H7 (cell line): ENCODE results near the gene IL2RA. TPM values are rescaled to one million over a fixed set of nuclear protein-coding genes. Genes with fewer than 3 reads are reported as not detected.

Experiments used
- DNase-seq: peaks from one replicate; pipeline ENCODE4 v3.0.0; 2012
- H3K27me3 ChIP-seq: 2 replicates; pipeline ENCODE4 v1.6.0; 2011; ENCODE audit warnings: mild to moderate bottlenecking, low read length; ENCODE audit not compliant: control insufficient read depth, insufficient read depth
- H3K36me3 ChIP-seq: replicated peaks from 2 replicates; pipeline ENCODE4 v1.5.1; 2011; ENCODE audit warnings: low read length; ENCODE audit not compliant: control insufficient read depth, insufficient read depth
- H3K4me3 ChIP-seq: 2 replicates; pipeline ENCODE4 v1.5.1; 2011; ENCODE audit warnings: low read depth, mild to moderate bottlenecking, control low read depth, low read length, moderate library complexity; ENCODE audit not compliant: insufficient read depth
- total RNA-seq: library from RNA; depleted of rRNA; stranded (reverse); fragments of >200 nt; shearing (Covaris generic); gene quantifications from 2 replicates; pipeline ENCODE4 v1.2.3, GENCODE V29; 2014

Gene IL2RA
- total RNA-seq, 1 experiment from 2014 or later, result not detected

DNA sequence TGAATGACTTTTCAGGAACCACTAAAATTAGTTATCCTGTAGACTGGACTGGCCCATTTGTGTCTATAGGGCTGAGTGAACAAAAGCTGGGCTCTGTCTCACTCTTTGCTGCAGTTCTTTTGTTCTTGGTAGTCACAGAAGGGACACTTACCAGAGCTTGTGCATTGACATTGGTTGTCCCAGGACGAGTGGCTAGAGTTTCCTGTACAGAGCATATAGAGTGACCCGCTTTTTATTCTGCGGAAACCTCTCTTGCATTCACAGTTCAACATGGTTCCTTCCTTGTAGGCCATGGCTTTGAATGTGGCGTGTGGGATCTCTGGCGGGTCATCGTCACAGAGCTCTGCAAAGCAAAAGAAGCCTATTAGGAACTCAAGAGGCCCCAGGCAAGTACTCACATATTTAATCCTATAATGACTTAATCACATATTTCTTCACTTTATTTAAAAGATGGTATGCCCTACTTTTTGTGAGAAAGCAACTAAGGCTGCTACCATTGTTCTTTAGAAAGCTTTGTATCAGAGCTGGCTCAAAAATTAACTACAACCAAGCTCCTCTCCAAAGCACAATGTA, 36.4 kb downstream of the IL2RA start:
- Histone ChIP-seq H3K27me3 (no peaks in the 10 kb centered on the region), H3K4me3 (no peak overlapping the region)

DNA sequence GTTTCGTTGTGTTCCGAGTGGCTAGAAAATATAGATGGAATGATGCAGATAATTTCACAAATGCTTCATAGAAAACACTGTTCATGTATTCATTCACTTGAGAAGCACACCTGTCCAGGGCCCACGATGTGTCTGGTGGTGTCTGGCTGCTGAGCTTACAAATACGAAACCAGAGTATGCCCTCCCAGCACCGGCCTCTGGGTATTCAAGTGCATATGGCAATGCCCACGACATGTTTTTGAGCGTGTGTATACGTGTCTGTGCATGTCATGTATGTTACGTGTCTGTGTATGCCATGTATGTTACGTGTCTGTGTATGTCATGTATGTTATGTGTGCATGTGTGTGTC, 37.9 kb downstream of the IL2RA start:
- H3K4me3 ChIP-seq, result no peak overlapping the region
- no peak for DNase-seq
- no peaks in the 10 kb centered on the region for H3K36me3 ChIP-seq
- H3K27me3 ChIP-seq, result no peaks in the 10 kb centered on the region

More for the DNA sequence above, 36.4 kb downstream of the IL2RA start:
- DNase-seq, result no peak
- no peaks in the 10 kb centered on the region for H3K36me3 ChIP-seq

DNA sequence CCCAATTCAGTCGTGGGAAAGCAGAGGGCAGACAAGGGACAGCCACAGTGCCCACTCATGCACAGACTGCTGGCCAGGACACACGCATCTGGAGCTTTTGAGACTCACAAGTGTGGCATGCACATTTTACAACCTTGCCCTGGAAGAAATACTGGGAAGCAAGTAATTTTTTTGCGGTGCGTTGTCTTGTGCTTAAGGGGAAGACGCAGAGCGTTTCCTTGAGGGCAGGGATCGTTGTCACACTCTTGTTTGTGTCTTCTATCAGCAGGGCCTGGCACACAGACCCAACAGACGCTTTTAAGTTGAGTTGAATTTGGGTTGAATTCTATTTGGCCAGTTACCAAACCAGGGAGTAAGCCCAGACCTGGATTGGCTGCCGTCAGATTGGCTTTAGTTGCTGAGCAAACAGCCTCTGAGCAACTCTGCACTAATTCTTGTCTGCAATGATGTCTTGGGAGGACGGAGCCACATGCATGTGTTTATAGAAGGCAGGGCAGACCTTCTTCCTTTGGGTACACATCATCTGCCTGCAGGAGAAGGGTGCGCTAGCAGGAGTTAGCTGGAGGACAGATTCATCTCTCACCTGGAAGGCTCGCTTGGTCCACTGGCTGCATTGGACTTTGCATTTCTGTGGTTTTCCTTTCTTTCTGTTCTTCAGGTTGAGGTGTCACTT, 38.4 kb downstream of the IL2RA start:
- Histone ChIP-seq H3K36me3 (no peaks in the 10 kb centered on the region), H3K27me3 (no peaks in the 10 kb centered on the region), H3K4me3 (no peak overlapping the region)
- DNase-seq, result no peak

DNA sequence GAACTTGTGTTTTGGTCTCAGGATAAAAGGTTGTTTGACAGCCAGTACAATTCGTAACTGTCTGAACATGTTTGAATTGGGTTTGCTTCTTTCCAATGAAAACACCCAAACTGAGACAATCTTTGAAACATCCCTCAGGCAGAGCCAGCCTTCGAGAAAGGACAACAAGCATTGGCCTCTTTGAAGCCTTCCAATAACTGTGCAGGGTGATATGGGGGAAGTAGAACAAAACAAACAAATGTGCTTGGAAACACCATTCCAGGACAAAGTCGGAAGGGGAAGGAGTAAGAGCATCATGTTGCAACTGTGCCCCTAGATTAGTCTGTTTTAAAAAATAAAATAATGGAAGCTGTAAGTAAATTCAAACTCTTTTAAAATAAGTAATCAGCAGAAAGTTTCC, 39.5 kb downstream of the IL2RA start:
- no peaks in the 10 kb centered on the region for H3K27me3 ChIP-seq
- no peak for DNase-seq
- no peaks in the 10 kb centered on the region for H3K36me3 ChIP-seq
- no peak overlapping the region for H3K4me3 ChIP-seq

DNA sequence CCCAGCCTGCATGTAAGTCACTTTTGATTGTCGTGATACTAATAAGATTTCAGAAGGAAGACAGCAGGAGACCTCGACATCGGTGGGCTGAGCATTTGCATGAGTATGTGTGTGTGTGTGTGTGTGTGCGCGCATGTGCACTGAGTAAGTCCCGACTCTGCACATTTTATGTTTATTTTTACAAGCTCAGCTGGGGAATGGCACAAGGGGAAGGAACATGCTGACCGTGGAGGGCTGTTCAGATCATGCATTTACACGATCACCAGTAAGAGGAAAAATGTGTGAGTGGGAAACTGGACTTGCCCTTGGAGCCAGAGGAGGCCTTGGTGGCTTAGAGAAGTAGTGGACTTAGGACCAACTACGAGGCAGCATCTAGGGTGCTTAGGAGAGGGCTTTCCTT, 41.3 kb downstream of the IL2RA start:
- DNase-seq, result no peak
- Histone ChIP-seq H3K4me3 (no peak overlapping the region), H3K36me3 (no peaks in the 10 kb centered on the region), H3K27me3 (no peaks in the 10 kb centered on the region)

DNA sequence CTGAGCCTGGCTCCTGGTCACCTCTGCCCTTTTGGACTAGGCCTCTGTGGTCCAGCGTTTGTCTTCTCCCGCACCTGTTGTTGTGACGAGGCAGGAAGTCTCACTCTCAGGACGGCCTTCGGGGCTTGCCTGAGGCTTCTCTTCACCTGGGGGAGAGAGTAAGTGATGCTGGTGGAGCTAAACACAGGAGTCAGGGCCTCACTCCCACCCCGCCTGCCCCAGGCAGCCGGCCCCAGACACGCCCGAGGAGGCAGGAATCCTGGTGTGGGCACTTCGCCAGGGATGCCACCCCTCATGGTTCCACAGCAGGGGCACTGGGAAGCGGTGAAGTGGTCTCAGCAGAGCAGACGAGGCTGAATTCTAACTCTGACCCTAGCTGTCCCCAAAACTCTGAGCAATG, 42.4 kb downstream of the IL2RA start:
- no peak overlapping the region for H3K4me3 ChIP-seq
- no peaks in the 10 kb centered on the region for H3K27me3 ChIP-seq
- DNase-seq, result no peak
- H3K36me3 ChIP-seq, result no peaks in the 10 kb centered on the region

- Histone ChIP-seq H3K36me3 (no peaks in the 10 kb centered on the region), H3K27me3 (no peaks in the 10 kb centered on the region), H3K4me3 (no peak overlapping the region)
- DNase-seq, result no peak
Observed at GRCh38 chr10:6019010-6019782, 43.0 kb downstream of the IL2RA start.

DNA sequence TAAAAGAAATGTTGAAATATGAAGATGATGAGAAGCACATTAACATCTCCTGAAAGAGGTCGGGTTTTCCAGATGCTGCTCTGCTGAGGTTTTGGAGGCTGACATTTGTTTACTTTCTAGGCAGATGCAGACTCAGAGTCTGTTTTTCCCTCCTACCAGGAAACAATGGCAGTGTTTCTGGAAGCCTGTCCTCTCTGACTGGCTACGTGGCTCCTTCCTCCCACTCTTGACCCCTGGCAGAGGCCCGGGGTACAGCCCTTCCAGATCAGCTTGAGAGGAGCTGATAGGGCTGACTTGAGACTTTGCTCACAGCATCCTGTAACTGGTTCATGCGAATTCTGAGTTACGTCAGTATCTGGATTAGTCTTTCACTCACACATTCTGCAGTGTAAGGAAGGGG, 43.7 kb downstream of the IL2RA start:
- Histone ChIP-seq H3K36me3 (no peaks in the 10 kb centered on the region), H3K4me3 (no peak overlapping the region), H3K27me3 (no peaks in the 10 kb centered on the region)
- DNase-seq, result no peak

DNA sequence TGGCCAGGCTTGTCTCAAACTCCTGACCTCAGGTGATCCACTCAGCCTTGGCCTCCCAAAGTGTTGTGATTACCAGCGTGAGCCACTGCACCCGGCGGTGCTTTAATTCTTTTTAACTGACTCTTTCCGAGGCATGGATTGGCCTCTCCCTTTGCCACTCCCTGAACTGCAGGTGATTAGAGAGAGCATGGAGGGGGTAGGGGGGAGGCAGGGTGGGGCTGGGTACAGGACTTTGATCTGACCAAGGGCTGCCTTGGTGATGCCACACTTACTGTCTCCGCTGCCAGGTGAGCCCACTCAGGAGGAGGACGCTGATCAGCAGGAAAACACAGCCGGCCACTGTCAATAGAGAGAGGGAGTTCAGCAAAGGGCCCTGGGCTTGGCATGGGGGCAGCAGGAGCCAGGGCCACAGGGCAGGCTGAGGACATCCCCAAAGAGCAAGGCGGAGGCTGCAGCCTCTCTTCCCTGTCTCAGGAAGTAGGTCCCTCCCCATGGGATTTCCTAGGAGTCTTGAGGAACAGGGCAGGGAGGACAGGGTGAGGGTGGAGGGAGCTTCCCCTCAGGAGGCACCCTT, 44.3 kb downstream of the IL2RA start:
- no peak for DNase-seq
- Histone ChIP-seq H3K4me3 (no peak overlapping the region), H3K27me3 (no peaks in the 10 kb centered on the region), H3K36me3 (no peaks in the 10 kb centered on the region)

- H3K36me3 ChIP-seq, result no peaks in the 10 kb centered on the region
- H3K4me3 ChIP-seq, result no peak overlapping the region
- DNase-seq, result peak; percentile 65
- no peaks in the 10 kb centered on the region for H3K27me3 ChIP-seq
Observed at GRCh38 chr10:6014241-6014761, 47.9 kb downstream of the IL2RA start.

DNA sequence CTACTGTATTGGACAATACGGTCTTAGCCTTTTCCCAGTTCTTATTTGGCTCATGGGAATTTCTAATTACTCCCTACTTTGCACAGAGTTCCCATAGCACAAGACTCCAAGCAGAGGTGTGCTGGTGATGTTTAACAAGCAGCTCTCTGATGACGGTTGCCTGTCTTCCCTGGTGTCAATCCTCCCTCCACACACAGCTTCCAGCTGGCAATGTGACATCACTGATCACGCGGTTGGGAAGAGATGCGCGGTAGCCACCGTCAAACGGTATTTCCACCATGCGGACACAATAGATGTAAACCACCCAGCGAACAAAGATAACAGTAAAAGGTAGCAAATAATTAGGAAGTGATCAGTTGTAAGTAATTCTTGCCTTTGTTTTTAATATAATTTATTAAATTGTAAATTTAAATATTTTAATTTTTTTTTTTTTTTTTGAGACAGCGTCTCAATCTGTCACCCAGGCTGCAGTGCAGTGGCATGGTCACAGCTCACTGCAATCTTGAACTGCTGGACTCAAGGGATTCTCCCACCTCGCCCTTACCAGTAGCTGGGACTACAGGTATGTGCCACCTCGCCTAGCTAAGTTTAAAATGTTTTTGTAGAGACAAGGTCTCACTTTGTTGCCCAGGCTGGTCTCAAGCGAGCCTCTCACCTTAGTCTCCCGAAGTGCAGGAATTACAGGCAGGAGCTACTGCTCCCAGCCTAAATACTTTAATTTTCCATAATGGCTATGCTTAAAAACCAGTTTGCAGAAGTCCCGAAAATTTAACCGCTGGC, 48.6 kb downstream of the IL2RA start:
- Histone ChIP-seq H3K4me3 (no peak overlapping the region), H3K36me3 (no peaks in the 10 kb centered on the region), H3K27me3 (no peaks in the 10 kb centered on the region)
- DNase-seq, result no peak

DNA sequence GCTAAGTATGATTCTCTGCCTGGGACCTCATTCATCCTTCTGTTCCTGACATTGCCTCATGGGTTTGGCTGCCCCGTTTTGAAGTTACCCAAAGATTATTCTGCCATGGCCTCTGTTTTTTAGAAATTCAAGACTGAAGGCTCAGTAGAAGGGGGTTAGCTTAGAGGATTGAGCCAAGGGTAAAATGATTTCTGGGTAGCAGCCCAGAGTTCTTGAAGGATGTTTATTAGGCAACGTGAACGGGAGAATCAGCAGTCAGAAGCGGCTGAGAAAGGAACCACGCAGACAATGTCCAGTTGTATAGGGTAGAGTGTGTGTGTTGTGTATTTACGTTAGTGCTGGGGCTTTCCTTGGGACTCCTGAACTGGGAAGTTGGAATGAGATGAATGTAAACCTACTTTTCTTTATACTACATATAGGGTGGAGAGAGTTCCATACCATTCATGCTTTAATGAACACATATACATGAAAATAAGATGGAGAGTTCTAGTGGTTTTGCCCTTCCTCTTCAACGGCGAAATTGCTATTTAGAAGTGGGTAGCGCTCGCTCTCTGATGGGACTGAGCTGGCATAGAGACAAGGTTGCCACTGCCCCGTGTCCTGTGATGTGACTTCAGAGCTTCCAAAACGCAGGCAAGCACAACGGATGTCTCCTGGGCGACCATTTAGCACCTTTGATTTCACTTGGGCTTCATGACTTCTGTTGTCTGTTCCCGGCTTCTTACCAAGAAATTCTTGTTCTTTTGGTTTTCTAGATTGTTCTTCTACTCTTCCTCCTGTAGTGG, 49.9 kb downstream of the IL2RA start:
- no peaks in the 10 kb centered on the region for H3K27me3 ChIP-seq
- no peak for DNase-seq

DNA sequence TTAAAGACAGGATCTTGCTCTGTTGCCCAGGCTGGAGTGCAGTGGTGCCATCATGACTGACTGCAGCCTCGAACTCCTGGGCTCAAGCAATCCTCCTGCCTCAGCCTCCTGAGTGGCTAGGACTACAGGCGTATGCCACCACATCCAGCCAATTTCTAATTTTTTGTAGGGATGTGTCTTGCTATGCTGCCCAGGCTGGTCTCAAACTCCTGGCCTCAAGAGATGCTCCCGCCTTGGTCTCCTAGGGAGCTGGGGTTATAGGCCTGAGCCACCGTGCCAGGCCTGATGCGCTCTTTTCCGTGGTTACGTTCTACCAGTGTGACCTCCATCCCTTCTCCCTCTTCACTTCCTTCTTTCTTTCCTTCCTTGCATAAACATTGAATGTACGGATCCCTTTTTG, 50.6 kb downstream of the IL2RA start:
- Histone ChIP-seq H3K36me3 (no peaks in the 10 kb centered on the region), H3K27me3 (no peaks in the 10 kb centered on the region), H3K4me3 (no peak overlapping the region)
- no peak for DNase-seq

More for the DNA sequence above, 49.9 kb downstream of the IL2RA start:
- Histone ChIP-seq H3K36me3 (no peaks in the 10 kb centered on the region), H3K4me3 (no peak overlapping the region)

DNA sequence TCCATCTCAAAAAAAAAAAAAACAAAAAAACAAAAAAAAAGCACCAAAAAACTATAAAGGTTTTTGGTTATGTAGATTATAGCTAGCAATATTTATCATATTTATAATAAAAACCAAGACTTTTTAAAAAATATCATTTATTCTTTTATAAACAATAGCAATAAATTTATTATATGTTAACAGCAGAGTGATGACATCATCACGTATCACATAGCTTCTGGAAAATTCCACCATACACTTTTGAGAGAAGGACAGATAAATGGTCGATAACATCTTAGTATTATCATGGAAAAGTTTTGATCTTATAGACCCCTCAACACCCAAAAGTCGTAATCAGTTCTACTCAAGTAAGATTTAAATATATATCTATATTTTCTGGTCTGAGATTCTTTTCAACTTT, 51.6 kb downstream of the IL2RA start:
- H3K36me3 ChIP-seq, result no peaks in the 10 kb centered on the region
- no peak overlapping the region for H3K4me3 ChIP-seq
- H3K27me3 ChIP-seq, result no peaks in the 10 kb centered on the region
- no peak for DNase-seq
